ENCODE results near the gene PCDHGA4. TPM values are rescaled to one million over a fixed set of nuclear protein-coding genes. Genes with fewer than 3 reads are reported as not detected.

Gene PCDHGA4
- total and polyA plus RNA-seq, 9 donors: 1.2 to 8.2 (median 5.7) TPM

GRCh38 chr5:141319699-141320098 is 35.1 kb upstream of the PCDHGA4 start:
- TF ChIP-seq POLR2A (IDR thresholded peaks at IDR 0.05) (no peak), EP300 (IDR thresholded peaks at IDR 0.05) (no peak), CTCF (IDR thresholded peaks at IDR 0.05) (no peak)
- no peaks in the 10 kb centered on the region for H3K27me3 ChIP-seq
- H3K4me1 ChIP-seq (ENCODE audit: insufficient read depth): peaks cover 3% of the 10 kb centered on the region
- H3K4me3 ChIP-seq: peak overlapping the region; percentile 84
- H3K9me3 ChIP-seq: peaks cover 16 to 37% of the 10 kb centered on the region in 2 donors
- no peak for DNase-seq
- 68 to 75% (median 70%) methylated on average over 5 of the region's 5 CpGs for WGBS, 3 donors
- H3K27ac ChIP-seq: peak overlapping the region in 1 of 2 donors; percentile 99
- intact Hi-C loops (cut with DNase I): loop anchor here in 2 of 4 donors (5.0 to 10.0 kb wide), 2 partner anchors 235 to 243 kb away; no protein-coding TSS in a partner anchor
- no peaks in the 10 kb centered on the region for H3K36me3 ChIP-seq

- DNase-seq: peak; percentile 92 to 95 (median 95)
- H3K4me1 ChIP-seq (ENCODE audit: insufficient read depth): peaks cover 3% of the 10 kb centered on the region
- intact Hi-C loops (cut with DNase I): loop anchor here in 2 of 4 donors (5.0 to 10.0 kb wide), 2 partner anchors 234 to 242 kb away; no protein-coding TSS in a partner anchor
- peaks cover 16 to 37% of the 10 kb centered on the region in 2 donors for H3K9me3 ChIP-seq
- H3K36me3 ChIP-seq: no peaks in the 10 kb centered on the region
- H3K27ac ChIP-seq: peak within 1 kb of the TSS; percentile 85 to 99
- TF ChIP-seq CTCF (IDR thresholded peaks at IDR 0.05): peak; percentile 61 to 84 (median 66)
- TF ChIP-seq EP300 (IDR thresholded peaks at IDR 0.05): peak; percentile 37
- peak; percentile 98 for TF ChIP-seq POLR2A (IDR thresholded peaks at IDR 0.05)
- H3K27me3 ChIP-seq: no peaks in the 10 kb centered on the region
- 1 to 2% (median 1%) methylated on average over 67 of the region's 67 CpGs for WGBS, 3 donors
- peak within 1 kb of the TSS; percentile 84 for H3K4me3 ChIP-seq
These were observed 34.3 kb upstream of the PCDHGA4 start, which contains the start of gene TAF7 for GRCh38 chr5:141320225-141321169. TSS of gene TAF7 (minus strand) at chr5:141320784. CDS start at chr5:141320044, 740 bp downstream.

- peaks cover 15 to 27% of the 10 kb centered on the region in 2 donors for H3K9me3 ChIP-seq
- intact Hi-C loops (cut with DNase I): loop anchor here in 2 of 4 donors (5.0 to 10.0 kb wide), 2 partner anchors 233 to 240 kb away; no protein-coding TSS in a partner anchor
- WGBS, 3 donors: 87 to 92% (median 91%) methylated on average over 3 of the region's 3 CpGs
- no peaks in the 10 kb centered on the region for H3K27me3 ChIP-seq
- TF ChIP-seq EP300 (IDR thresholded peaks at IDR 0.05) (no peak), POLR2A (IDR thresholded peaks at IDR 0.05) (no peak), CTCF (IDR thresholded peaks at IDR 0.05) (no peak)
- no peak overlapping the region for H3K27ac ChIP-seq
- H3K4me3 ChIP-seq: no peak overlapping the region
- H3K36me3 ChIP-seq: no peaks in the 10 kb centered on the region
- DNase-seq: no peak
- H3K4me1 ChIP-seq (ENCODE audit: insufficient read depth): peaks cover 3% of the 10 kb centered on the region
These were observed 32.6 kb upstream of the PCDHGA4 start for GRCh38 chr5:141322261-141322660.

GRCh38 chr5:141326088-141326854 is 28.6 kb upstream of the PCDHGA4 start:
- Histone ChIP-seq H3K4me1 (ENCODE audit: insufficient read depth) (peaks cover 1% of the 10 kb centered on the region), H3K4me3 (peak overlapping the region; percentile 27), H3K9me3 (peaks cover 0 to 23% of the 10 kb centered on the region in 2 donors), H3K27me3 (no peaks in the 10 kb centered on the region), H3K27ac (no peak overlapping the region), H3K36me3 (no peaks in the 10 kb centered on the region)
- intact Hi-C loops (cut with DNase I): loop anchor here in 1 of 4 donors (10.0 kb wide), 1 partner anchor 229 kb away; no protein-coding TSS in a partner anchor
- no peak for TF ChIP-seq EP300 (IDR thresholded peaks at IDR 0.05)
- TF ChIP-seq POLR2A (IDR thresholded peaks at IDR 0.05): peak; percentile 30
- TF ChIP-seq CTCF (IDR thresholded peaks at IDR 0.05): peak in 1 of 3 donors; percentile 11
- DNase-seq: peak; percentile 37 to 66 (median 62)
- WGBS, 3 donors: 9 to 15% (median 13%) methylated on average over 27 of the region's 27 CpGs

Measured in ovary (tissue), 9 donors.